Measurements from ENCODE around the gene RHOJ.

GRCh38 chr14:63282997-63283883 is 79.0 kb downstream of the RHOJ start:
- peak; percentile 26; the same call in 1 of the 2 replicates for TF ChIP-seq GATA2 (IDR thresholded peaks at IDR 0.05; ENCODE audit: low read depth, low read length)
- no peak; the same call in 1 of the 2 replicates for TF ChIP-seq GATA3 (IDR thresholded peaks at IDR 0.05; ENCODE audit: low read depth, low read length)
